Activated CD4-positive, alpha-beta memory T cell treated with anti-CD3 and anti-CD28 coated beads, Interleukin-2, amount 10 ng/mL, durations not matched to agents 7 days and 5 days (primary cell): ENCODE measurements around the gene GIPC1. TPM values are rescaled to one million over a fixed set of nuclear protein-coding genes. Genes with fewer than 3 reads are reported as not detected.
"Not testable (repeated sequence)": the region's sequence is repeated elsewhere in the genome, so short reads cannot be mapped to it uniquely, and the experiment has no call there.

Experiments
- CTCF ChIA-PET: fragments of 350-600 bp; sonication (Branson Sonifier 250); formaldehyde crosslinking; loops from one replicate; lab custom pipeline; 2021; ENCODE audit warnings: antibody characterized with exemption, inconsistent platforms; lab: Charles Lee
- POLR2A ChIA-PET: fragments of 350-600 bp; sonication (Branson Sonifier 250); formaldehyde crosslinking; loops from one replicate; lab custom pipeline; 2021; ENCODE audit warnings: antibody characterized with exemption; lab: Charles Lee
- DNase-seq: peaks from one replicate; pipeline ENCODE4 v3.0.0-alpha.2; 2020
- H3K27ac Mint-ChIP-seq: one replicate; pipeline ENCODE4 v1.8.0; 2021; ENCODE audit warnings: mild to moderate bottlenecking, mixed read lengths
- H3K27me3 Mint-ChIP-seq: one replicate; pipeline ENCODE4 v1.8.0; 2021; ENCODE audit warnings: mixed read lengths
- H3K36me3 Mint-ChIP-seq: one replicate; pipeline ENCODE4 v1.8.0; 2021; ENCODE audit warnings: low read depth, mixed read lengths
- H3K4me1 Mint-ChIP-seq: one replicate; pipeline ENCODE4 v1.8.0; 2021; ENCODE audit warnings: mixed read lengths
- H3K4me3 Mint-ChIP-seq: one replicate; pipeline ENCODE4 v1.8.0; 2021; ENCODE audit warnings: mild to moderate bottlenecking, mixed read lengths
- H3K9me3 Mint-ChIP-seq: one replicate; pipeline ENCODE4 v1.8.0; 2021; ENCODE audit warnings: mixed read lengths
- total RNA-seq, 2 experiments: library from RNA; stranded (reverse); gene quantifications; one replicate each; pipeline ENCODE4 v1.2.3, GENCODE V29; 2021

GIPC1 gene
- total RNA-seq, 2 experiments from 2014 or later: 39.8 to 40.0 TPM

DNA sequence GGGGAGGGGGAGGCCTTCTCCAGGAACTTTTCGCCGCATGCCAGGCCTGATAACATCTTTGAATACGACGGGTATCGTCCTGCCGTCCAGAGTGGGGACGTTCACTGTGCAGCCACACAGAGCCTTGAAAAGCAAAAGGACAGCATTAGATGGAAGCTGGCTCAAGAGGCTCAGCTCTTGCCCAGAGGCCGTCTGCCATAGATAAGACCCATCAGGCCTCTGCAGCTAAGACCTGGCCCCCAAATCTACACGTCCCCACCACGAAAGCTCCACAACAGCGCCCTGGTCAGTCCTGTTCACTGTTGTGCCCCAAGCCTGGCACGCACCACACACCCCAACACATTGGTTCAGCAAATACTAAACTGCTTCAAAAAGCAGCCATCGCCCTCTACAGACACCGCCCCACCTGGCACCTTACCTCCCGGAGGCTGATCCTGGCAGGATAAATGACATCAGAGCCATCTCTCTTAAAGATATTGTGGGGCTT, 20.2 kb upstream of the GIPC1 start:
- Mint-ChIP-seq H3K27ac (peak overlapping the region; percentile 58), H3K4me1 (peaks cover 49% of the 10 kb centered on the region), H3K36me3 (peaks cover 42% of the 10 kb centered on the region), H3K27me3 (no peaks in the 10 kb centered on the region), H3K4me3 (peak overlapping the region; percentile 79), H3K9me3 (no peaks in the 10 kb centered on the region)
- CTCF ChIA-PET: interaction anchor here (0.5 to 4.7 kb wide), 5 partner anchors 11 to 44 kb away, joined by 3 to 39 read pairs (median 3); no protein-coding TSS in a partner anchor
- POLR2A ChIA-PET: interaction anchor here (1.3 to 9.4 kb wide), 7 partner anchors 10 to 102 kb away, joined by 3 to 316 read pairs (median 16); partner anchors contain the start of genes DDX39A, GIPC1 and TECR
- peak; percentile 33 for DNase-seq

DNA sequence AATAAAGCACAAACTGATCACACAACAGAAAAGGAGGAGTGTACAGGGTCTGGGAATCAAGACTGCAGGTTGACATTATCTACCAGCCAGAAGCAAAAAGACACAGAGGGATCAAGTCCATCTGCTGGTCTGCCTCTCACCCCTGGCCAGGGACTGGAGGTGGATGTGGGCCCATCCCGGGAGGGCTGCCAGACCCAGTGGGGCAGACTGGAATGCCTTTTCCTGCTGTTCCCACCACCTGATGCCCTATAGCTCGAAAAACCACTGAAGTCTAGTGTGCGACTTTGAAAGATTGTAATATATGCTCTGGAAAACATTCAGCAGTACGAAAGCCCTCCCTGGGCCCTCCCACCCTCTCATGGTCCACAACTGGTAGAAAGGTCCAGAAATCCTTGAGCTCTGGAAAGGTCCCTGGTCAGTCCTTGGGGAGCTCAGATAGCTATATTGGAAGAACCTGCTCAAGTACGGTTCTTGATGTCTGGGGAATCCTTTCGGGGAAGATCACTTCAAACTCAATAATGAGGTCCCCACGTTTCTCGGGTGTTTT, 19.6 kb upstream of the GIPC1 start:
- POLR2A ChIA-PET: interaction anchor here (8.4 to 9.4 kb wide), 2 partner anchors 13 to 16 kb away, joined by 84 to 316 read pairs; partner anchors contain the start of genes GIPC1 and TECR
- CTCF ChIA-PET: interaction anchor here (0.5 to 4.7 kb wide), 3 partner anchors 10 to 43 kb away, joined by 3 to 39 read pairs (median 3); no protein-coding TSS in a partner anchor

DNA sequence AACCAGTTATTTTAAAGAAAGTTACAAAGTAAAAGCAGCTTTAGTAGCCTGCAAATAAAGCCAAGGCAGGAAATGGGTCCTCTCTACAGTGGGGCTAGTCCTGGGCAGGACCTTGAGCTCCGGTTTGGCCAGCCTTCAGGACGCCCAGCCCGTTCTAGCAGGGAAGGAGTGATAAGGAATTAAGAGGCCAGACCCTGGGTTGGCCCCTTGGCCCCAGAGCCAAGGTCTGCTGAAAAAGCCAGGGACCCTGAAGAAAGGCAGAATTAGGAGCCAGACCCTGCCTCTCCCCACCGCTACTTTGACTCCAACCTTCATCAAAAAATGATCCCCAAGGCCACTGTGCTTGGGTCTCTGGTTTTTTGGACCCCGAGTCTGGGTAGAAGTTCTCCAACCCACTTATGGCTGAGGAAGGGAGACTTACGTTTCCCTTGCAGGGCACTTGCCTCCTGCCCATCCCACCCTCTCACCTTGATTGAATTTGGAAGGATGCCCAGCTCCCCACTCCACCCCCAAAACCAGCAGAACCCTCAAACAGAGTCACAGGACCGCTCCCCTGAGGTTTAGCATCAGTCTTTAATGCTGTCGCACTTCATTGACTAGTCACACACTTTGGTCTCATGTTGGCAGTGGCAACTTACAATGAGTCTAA, 18.4 kb upstream of the GIPC1 start:
- DNase-seq: no peak
- H3K9me3 Mint-ChIP-seq: no peaks in the 10 kb centered on the region
- POLR2A ChIA-PET: interaction anchor here (0.8 kb wide), 1 partner anchor 9 kb away, joined by 4 read pairs; no protein-coding TSS in a partner anchor

More for the DNA sequence above, 19.6 kb upstream of the GIPC1 start:
- H3K9me3 Mint-ChIP-seq: no peaks in the 10 kb centered on the region
- H3K36me3 Mint-ChIP-seq: peaks cover 42% of the 10 kb centered on the region
- DNase-seq: no peak
- H3K4me3 Mint-ChIP-seq: peak overlapping the region; percentile 79
- H3K4me1 Mint-ChIP-seq: peaks cover 53% of the 10 kb centered on the region
- no peaks in the 10 kb centered on the region for H3K27me3 Mint-ChIP-seq
- peak overlapping the region; percentile 58 for H3K27ac Mint-ChIP-seq

GRCh38 chr19:14512406-14512961, 16.6 kb upstream of the GIPC1 start:
- ChIA-PET CTCF (interaction anchor here (0.9 kb wide), 1 partner anchor 8 kb away, joined by 3 read pairs; no protein-coding TSS in a partner anchor), POLR2A (interaction anchor here (1.6 kb wide), 1 partner anchor 9 kb away, joined by 4 read pairs; no protein-coding TSS in a partner anchor)
- no peak overlapping the region for H3K27ac Mint-ChIP-seq

More for the DNA sequence above, 18.4 kb upstream of the GIPC1 start:
- Mint-ChIP-seq H3K4me1 (peaks cover 50% of the 10 kb centered on the region), H3K4me3 (peak overlapping the region; percentile 79), H3K27ac (peak overlapping the region; percentile 54), H3K36me3 (peaks cover 42% of the 10 kb centered on the region), H3K27me3 (no peaks in the 10 kb centered on the region)
- CTCF ChIA-PET: interaction anchor here (0.5 to 4.7 kb wide), 4 partner anchors 9 to 82 kb away, joined by 3 to 39 read pairs (median 4); no protein-coding TSS in a partner anchor

DNA sequence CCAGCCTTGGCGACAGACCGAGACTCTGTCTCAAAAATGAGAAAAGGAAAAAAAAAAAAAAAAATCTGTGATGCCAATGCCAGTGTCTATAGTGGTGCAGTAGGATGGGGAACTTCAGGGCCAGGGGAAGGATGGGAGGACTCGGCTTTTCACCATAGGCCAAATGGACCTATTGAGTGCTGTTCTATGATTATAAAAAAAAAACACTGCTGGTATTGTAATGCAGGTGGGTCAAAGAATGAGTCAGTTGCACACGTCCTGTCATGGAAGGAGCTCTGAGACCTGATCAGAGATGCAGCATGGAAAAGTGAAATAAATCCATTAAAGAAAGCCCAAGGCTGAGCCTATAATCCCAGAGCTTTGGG, 15.3 kb upstream of the GIPC1 start:
- Mint-ChIP-seq H3K27me3 (no peaks in the 10 kb centered on the region), H3K36me3 (peaks cover 27% of the 10 kb centered on the region), H3K4me3 (no peak overlapping the region), H3K4me1 (peaks cover 57% of the 10 kb centered on the region), H3K9me3 (no peaks in the 10 kb centered on the region), H3K27ac (no peak overlapping the region)
- CTCF ChIA-PET: no interaction called here
- no peak for DNase-seq
- POLR2A ChIA-PET: interaction anchor here (0.6 to 1.6 kb wide), 2 partner anchors 10 to 136 kb away, joined by 3 to 4 read pairs; no protein-coding TSS in a partner anchor

More at GRCh38 chr19:14512406-14512961, 16.6 kb upstream of the GIPC1 start:
- Mint-ChIP-seq H3K4me3 (no peak overlapping the region), H3K9me3 (no peaks in the 10 kb centered on the region), H3K27me3 (no peaks in the 10 kb centered on the region), H3K4me1 (peaks cover 50% of the 10 kb centered on the region), H3K36me3 (peaks cover 39% of the 10 kb centered on the region)
- DNase-seq: no peak

DNA sequence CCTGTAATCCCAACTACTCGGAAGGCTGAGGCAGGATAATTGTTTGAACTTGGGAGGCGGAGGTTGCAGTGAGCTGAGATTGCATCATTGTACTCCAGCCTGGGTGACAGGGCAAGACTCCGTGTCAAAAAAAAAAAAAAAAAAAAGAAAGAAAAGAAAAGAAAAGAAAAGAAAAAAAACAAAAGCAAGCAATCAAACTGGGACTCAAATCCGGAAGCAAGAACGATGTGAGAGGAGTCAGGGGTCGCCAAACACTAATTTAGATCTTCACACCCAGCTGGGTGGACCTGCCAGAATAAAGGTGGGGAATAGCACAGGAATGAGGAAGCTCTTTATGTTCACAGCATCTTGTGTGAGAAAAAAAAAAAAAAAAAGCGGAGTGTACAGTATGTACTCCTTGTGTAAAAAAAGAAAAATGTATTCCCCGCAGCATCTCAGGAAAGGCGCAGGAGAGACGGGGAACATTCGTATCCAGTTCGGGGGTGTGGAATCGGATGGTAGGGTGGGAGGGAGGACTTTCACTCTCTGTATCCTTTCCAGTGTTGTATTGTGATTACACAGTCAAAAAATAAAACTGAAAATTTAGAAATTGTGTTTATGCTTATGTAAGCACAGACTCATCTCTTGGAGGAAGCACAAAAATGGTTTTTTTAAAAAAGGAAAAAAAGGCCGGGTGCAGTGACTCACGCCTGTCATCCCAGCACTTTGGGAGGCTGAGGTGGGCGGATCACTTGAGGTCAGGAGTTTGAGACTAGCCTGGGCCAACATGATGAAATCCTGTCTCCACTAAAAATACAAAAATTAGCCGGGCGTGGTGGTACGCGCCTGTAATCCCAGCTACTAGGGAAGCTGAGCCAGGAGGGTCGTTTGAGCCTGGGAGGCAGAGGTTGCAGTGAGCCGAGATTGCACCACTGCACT, 14.6 kb upstream of the GIPC1 start:
- Mint-ChIP-seq H3K27ac (no peak overlapping the region), H3K4me1 (peaks cover 57% of the 10 kb centered on the region), H3K4me3 (no peak overlapping the region), H3K9me3 (no peaks in the 10 kb centered on the region), H3K36me3 (peaks cover 20% of the 10 kb centered on the region), H3K27me3 (no peaks in the 10 kb centered on the region)
- CTCF ChIA-PET: interaction anchor here (0.7 kb wide), 2 partner anchors 106 to 488 kb away, joined by 3 read pairs; no protein-coding TSS in a partner anchor
- POLR2A ChIA-PET: interaction anchor here (1.6 to 16.0 kb wide), 2 partner anchors 9 to 11 kb away, joined by 4 to 316 read pairs; partner anchors contain the start of gene DNAJB1
- DNase-seq: no peak

DNA sequence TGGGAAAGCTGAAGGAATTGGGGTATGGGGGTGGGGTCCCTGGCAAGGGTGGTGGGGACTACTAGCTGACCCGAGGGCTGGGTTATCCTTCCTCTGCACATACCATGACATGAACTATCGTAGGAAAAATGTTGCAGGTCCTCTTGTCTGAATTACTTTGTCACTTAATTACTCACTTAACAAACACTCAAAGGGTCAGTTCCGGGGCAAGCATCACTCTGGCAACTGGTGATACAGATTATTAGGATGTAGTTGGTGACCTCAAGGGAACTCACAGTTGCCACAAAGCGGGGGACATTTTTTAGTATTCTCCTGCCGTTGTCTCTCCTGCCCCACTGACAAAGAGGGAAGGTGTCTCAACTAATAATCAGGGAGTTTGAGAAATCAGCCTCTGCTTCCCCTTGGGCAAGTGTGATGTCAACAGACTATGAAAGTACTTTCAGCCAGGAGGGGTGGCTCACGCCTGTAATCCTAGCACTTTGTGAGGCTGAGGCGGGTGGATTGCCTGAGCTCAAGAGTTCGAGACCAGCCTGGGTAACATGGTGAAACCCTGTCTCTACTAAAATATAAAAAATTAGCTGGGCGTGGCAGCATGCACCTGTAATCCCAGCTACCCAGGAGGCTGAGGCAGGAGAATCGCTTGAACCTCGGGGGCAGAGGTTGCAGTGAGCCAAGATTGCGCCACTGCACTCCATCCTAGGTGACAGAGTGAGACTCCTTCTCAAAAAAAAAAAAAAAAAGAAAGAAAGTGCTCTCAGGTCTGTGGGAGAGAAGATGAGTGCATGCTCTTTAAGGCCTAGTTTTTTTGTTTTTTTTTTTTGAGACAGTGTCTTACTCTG, 12.0 kb upstream of the GIPC1 start:
- no peak for DNase-seq
- Mint-ChIP-seq H3K4me3 (no peak overlapping the region), H3K4me1 (peaks cover 52% of the 10 kb centered on the region), H3K27me3 (peaks cover 2% of the 10 kb centered on the region), H3K36me3 (no peaks in the 10 kb centered on the region), H3K27ac (peak overlapping the region; percentile 62), H3K9me3 (no peaks in the 10 kb centered on the region)
- ChIA-PET POLR2A (interaction anchor here (0.6 to 16.0 kb wide), 7 partner anchors 10 to 128 kb away, joined by 3 to 316 read pairs (median 5); partner anchors contain the start of genes DNAJB1 and GIPC1), CTCF (interaction anchor here (0.5 to 4.7 kb wide), 7 partner anchors 9 to 1242 kb away, joined by 3 to 39 read pairs (median 5); partner anchors contain the start of genes DNAJB1 and GIPC1)

GRCh38 chr19:14505488-14506239, 9.7 kb upstream of the GIPC1 start:
- H3K27me3 Mint-ChIP-seq: peaks cover 2% of the 10 kb centered on the region
- H3K9me3 Mint-ChIP-seq: no peaks in the 10 kb centered on the region
- no peaks in the 10 kb centered on the region for H3K36me3 Mint-ChIP-seq
- DNase-seq: peak; percentile 79
- H3K4me3 Mint-ChIP-seq: no peak overlapping the region
- POLR2A ChIA-PET: interaction anchor here (0.6 to 16.0 kb wide), 7 partner anchors 7 to 371 kb away, joined by 3 to 316 read pairs (median 5); partner anchors contain the start of genes DNAJB1 and GIPC1
- CTCF ChIA-PET: interaction anchor here (0.8 to 4.7 kb wide), 10 partner anchors 9 to 187 kb away, joined by 3 to 39 read pairs (median 7); partner anchors contain the start of genes DNAJB1 and GIPC1
- peaks cover 44% of the 10 kb centered on the region for H3K4me1 Mint-ChIP-seq
- peak overlapping the region; percentile 57 for H3K27ac Mint-ChIP-seq

DNA sequence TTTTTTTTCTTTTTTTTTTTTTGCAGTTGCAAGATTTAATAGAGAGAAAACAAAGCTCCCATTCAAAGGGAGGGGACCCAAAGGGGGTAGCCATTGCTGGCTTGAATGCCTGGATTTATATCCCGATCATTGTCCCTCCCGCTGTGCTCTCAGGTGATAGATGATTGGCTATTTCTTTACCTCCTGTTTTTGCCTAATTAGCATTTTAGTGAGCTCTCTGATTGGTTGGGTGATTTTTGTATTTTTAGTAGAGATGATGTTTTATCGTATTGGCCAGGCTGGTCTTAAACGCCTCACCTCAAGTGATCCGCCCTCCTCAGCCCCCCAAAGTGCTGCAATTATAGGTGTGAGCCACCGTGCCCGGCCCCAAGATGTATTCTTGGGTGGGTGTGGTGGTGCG, 8.6 kb upstream of the GIPC1 start:
- H3K36me3 Mint-ChIP-seq, DNase-seq, H3K4me3 Mint-ChIP-seq, H3K9me3 Mint-ChIP-seq, H3K27ac Mint-ChIP-seq, H3K27me3 Mint-ChIP-seq: not testable (repeated sequence)
- ChIA-PET CTCF (interaction anchor here (0.7 to 4.7 kb wide), 12 partner anchors 8 to 446 kb away, joined by 3 to 39 read pairs (median 4); partner anchors contain the start of genes DNAJB1 and GIPC1), POLR2A (interaction anchor here (1.1 to 16.0 kb wide), 3 partner anchors 15 to 124 kb away, joined by 3 to 316 read pairs (median 3); partner anchors contain the start of genes ADGRE5 and DNAJB1)
- peaks cover 37% of the 10 kb centered on the region for H3K4me1 Mint-ChIP-seq

DNA sequence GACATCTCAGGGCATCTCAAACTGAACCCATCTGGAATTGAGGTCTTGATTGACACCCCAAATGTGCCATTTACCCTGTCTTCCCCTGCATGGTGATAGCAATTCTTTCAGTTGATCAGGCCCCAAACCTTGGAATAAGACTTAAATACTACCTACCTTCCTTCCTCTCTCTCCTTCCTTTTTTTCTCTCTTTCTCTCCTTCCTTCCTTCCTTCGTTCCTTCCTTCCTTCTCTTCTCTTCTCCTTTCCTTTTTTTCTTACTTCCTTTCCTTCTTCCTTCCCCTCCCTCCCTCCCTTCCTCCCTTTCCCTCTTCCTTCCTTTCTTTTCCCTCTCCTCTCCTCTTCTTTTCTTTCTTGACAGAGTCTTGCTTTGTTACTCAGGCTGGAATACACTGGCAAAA, 7.4 kb upstream of the GIPC1 start:
- no peaks in the 10 kb centered on the region for H3K9me3 Mint-ChIP-seq
- no peaks in the 10 kb centered on the region for H3K36me3 Mint-ChIP-seq
- H3K27ac Mint-ChIP-seq: no peak overlapping the region
- POLR2A ChIA-PET: interaction anchor here (1.1 to 16.0 kb wide), 3 partner anchors 17 to 122 kb away, joined by 3 to 316 read pairs (median 3); partner anchors contain the start of genes ADGRE5 and DNAJB1
- H3K27me3 Mint-ChIP-seq: peaks cover 2% of the 10 kb centered on the region
- H3K4me1 Mint-ChIP-seq: peaks cover 31% of the 10 kb centered on the region
- DNase-seq: no peak
- CTCF ChIA-PET: interaction anchor here (0.7 to 4.7 kb wide), 10 partner anchors 14 to 444 kb away, joined by 3 to 39 read pairs (median 4); partner anchors contain the start of genes ASF1B and DNAJB1
- no peak overlapping the region for H3K4me3 Mint-ChIP-seq
